HEK293T (cell line): Measurements from ENCODE around the gene NDC1.

ENCODE experiments used
- ARNT ChIP-seq: fragments of 450-650 bp; IDR thresholded peaks from 2 replicates; pipeline ENCODE4 v1.6.1; 2017; ENCODE audit warnings: mild to moderate bottlenecking
- CTBP1 ChIP-seq: fragments of 450-650 bp; IDR thresholded peaks from 2 replicates; pipeline ENCODE4 v1.6.1; 2016; ENCODE audit warnings: borderline replicate concordance
- ELF4 ChIP-seq: fragments of 450-650 bp; IDR thresholded peaks from 2 replicates; pipeline ENCODE4 v1.6.1; 2017; ENCODE audit warnings: antibody characterized with exemption
- FOXA1 ChIP-seq: fragments of 450-650 bp; IDR thresholded peaks from 2 replicates; pipeline ENCODE4 v1.6.1; 2016; ENCODE audit warnings: mild to moderate bottlenecking
- FOXK2 ChIP-seq: fragments of 450-650 bp; IDR thresholded peaks from 2 replicates; pipeline ENCODE4 v1.6.1; 2016; ENCODE audit warnings: mild to moderate bottlenecking
- FOXM1 ChIP-seq: fragments of 450-650 bp; IDR thresholded peaks from 2 replicates; pipeline ENCODE4 v1.6.1; 2017; ENCODE audit warnings: mild to moderate bottlenecking, borderline replicate concordance
- LEF1 ChIP-seq: fragments of 450-650 bp; IDR thresholded peaks from 2 replicates; pipeline ENCODE4 v1.6.1; 2017; ENCODE audit warnings: mild to moderate bottlenecking, borderline replicate concordance
- NFRKB ChIP-seq: fragments of 450-650 bp; IDR thresholded peaks from 2 replicates; pipeline ENCODE4 v1.6.1; 2016; ENCODE audit warnings: mild to moderate bottlenecking, moderate library complexity
- PKNOX1 ChIP-seq: fragments of 450-650 bp; IDR thresholded peaks from 2 replicates; pipeline ENCODE4 v1.6.1; 2016
- SP1 ChIP-seq: fragments of 450-650 bp; IDR thresholded peaks from 2 replicates; pipeline ENCODE4 v1.6.1; 2017
- SUZ12 ChIP-seq: fragments of 450-650 bp; IDR thresholded peaks from 2 replicates; pipeline ENCODE4 v1.6.1; 2016; ENCODE audit warnings: mild to moderate bottlenecking
- TARDBP ChIP-seq: fragments of 450-650 bp; IDR thresholded peaks from 2 replicates; pipeline ENCODE4 v1.6.1; 2016
- ZNF384 ChIP-seq: fragments of 450-650 bp; IDR thresholded peaks from 2 replicates; pipeline ENCODE4 v1.6.1; 2016

GRCh38 chr1:53860967-53861411 lies 22.9 kb upstream of the NDC1 start:
- TF ChIP-seq SP1 (no peak), ZNF384 (no peak), FOXM1 (no peak), FOXK2 (no peak), CTBP1 (no peak), LEF1 (no peak), FOXA1 (no peak), NFRKB (no peak), TARDBP (no peak), SUZ12 (no peak), PKNOX1 (no peak), ARNT (no peak), ELF4 (no peak)
